ENCODE measurements around the gene SCARB1.

DNA sequence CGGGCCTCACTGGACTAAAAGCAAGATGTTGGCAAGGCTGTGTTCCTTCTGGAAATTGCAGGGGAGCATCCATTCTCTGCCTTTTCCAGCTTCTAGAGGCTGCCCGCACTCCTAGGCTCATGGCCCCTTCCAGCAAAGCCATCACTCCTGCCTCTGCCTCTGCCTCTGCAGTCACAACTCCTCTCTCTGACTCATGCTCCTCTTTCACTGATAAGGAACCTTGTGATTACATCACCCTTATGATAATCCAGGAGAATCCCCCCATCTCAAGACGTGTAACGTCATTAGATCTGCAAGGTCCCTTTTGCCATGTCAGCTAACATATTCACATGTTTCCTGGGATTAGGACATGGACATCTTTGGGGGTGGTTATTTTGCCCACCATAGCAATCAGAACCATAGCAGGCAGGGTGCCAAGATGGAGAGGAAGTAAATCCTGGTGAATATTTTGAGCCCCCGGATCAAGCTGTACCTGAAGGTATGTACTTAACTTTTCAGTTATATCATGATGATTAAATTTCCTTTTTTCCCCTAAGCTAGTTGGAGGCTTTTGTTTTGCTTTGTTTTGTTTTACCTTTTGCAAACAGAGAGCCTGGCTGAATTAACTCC is 123.6 kb downstream of the SCARB1 start:
- TF ChIP-seq, protein P1, sequence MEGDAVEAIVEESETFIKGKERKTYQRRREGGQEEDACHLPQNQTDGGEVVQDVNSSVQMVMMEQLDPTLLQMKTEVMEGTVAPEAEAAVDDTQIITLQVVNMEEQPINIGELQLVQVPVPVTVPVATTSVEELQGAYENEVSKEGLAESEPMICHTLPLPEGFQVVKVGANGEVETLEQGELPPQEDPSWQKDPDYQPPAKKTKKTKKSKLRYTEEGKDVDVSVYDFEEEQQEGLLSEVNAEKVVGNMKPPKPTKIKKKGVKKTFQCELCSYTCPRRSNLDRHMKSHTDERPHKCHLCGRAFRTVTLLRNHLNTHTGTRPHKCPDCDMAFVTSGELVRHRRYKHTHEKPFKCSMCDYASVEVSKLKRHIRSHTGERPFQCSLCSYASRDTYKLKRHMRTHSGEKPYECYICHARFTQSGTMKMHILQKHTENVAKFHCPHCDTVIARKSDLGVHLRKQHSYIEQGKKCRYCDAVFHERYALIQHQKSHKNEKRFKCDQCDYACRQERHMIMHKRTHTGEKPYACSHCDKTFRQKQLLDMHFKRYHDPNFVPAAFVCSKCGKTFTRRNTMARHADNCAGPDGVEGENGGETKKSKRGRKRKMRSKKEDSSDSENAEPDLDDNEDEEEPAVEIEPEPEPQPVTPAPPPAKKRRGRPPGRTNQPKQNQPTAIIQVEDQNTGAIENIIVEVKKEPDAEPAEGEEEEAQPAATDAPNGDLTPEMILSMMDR (conservative IDR thresholded peaks at IDR 0.05 in 1 of 2, IDR thresholded peaks at IDR 0.05 in 1 of 2; ENCODE audit: low read depth in 1 of 2, low read length in 2 of 2), result no peak
- no peak for TF ChIP-seq EZH2 (IDR thresholded peaks at IDR 0.05; ENCODE audit: low read length, missing control alignments)
